Stimulated activated CD4-positive, alpha-beta T cell treated with anti-CD3 and anti-CD28 coated beads, Interleukin-2, amount 100 ng/mL, for 4 hours (primary cell): ENCODE measurements around the gene AHI1.

ENCODE experiments used
- DNase-seq: peaks from one replicate; pipeline ENCODE4 v3.0.0-alpha.2; 2020; ENCODE audit warnings: low read depth

AHI1 gene

DNA sequence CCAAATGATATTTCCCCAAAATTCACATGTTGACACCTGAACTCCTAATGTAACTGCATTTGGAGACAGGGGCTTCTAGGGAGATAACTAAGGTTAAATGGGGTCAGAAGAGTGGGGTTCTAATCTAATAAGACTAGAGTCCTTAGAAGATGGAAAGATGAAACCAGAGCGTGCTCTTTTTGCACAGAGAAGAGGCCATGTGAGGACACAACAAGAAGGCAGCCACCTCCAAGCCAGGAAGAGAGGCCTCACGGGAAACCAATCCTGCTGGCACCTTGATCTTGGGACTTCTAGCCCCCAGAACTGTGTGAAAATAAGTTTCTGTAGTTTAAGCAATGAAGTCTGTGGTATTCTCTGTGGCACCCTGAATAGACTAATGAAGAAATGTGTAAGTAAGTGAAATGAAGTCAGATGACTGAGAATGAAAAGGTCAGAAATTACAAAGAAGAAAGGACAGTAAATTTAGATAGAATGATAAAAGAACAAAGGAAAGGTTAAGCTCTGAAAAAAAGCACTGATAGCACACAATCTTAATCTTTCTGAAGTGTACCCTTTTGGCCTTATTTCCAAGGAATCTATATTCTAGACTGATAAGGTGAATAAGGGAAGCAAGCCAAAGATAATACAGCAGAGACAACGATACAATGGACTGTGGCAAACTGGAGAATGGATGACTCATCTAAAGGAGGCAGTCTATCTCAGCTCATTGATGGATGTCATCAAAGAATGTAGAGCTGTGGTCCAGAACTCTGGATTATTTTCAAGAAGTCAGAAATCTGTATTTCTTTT, 206.1 kb downstream of the AHI1 start:
- no peak for DNase-seq

DNA sequence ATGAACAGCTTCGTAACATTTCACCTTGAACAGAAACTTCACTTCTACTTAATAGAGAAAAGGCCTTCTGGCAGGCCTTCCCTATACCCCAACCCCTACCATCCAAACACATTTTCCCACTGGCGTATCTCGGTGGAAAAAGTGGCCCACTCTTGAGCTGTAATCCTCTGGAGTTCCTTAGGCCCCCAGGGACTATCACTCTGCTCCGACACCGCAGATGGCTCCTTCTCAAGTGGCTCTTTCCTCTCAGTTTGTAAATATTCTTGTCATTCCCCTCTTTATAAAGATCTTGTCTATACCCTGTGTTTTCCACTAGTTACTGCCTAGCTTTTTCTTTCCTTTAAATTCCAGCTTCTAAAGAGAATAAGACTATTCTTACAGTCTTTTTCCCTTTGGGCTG, 207.7 kb downstream of the AHI1 start:
- no peak for DNase-seq

DNA sequence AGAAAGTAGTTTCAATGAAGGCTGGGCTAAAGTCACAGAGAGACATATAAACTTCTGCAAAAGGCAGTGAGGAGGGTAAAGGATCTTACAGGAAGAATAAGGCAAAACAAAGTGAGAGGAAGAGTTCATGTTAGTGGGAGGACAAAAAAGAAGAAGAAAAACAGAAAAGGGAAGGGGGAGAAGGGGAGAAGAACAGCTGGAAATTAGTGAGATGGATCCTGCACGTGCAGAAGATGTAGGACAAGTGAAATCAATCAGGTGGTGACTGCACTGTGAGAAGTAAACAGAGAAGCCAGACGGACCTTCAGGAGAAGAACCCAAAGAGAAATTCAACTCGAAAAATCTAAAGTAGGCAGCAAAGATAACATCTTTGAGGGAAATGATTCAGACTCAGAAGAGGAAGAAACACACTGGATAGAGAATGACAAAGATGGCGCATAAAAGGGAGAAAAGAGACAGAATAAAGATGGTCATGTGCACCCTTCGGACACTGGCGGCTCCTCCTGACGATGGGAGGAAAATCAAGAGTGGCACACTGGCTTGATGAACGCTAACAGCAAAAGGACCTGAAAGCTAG, 210.5 kb downstream of the AHI1 start:
- no peak for DNase-seq

DNA sequence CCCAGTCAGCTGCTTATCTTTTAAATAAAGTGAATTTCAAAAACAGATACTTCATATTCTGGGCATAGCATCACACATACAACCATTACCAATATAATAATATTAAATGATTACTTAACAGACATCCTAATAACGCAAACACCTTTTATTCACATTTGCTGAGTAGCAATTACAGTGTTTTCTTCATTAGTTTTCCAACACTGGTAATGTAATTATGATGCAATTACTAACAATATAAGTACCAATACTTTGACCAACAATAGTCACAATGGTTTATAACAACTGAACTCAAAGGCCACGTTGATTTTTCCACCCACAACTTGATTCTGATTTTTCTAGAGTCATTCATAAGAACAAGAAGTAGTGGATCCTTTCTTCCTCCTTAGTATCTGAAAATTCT, 212.4 kb downstream of the AHI1 start:
- DNase-seq = no peak

DNA sequence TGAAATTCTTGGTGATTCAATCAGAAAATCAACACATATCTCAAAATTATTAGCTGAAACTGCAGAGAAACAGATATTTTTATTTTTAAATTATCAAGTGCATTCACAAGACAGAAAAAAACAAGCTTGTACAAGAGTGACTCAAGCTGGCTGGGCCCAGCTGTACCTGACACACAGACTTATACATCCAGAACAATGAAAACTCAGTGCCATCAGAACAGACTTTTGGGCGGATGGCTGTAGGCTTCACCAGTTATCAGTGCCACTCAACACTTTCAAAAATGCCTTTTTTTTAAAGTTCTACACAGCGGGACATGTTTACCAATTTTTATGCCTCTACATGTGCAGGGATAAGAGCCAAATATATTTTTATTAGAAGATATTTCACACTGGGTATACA, 213.6 kb downstream of the AHI1 start:
- DNase-seq = no peak

DNA sequence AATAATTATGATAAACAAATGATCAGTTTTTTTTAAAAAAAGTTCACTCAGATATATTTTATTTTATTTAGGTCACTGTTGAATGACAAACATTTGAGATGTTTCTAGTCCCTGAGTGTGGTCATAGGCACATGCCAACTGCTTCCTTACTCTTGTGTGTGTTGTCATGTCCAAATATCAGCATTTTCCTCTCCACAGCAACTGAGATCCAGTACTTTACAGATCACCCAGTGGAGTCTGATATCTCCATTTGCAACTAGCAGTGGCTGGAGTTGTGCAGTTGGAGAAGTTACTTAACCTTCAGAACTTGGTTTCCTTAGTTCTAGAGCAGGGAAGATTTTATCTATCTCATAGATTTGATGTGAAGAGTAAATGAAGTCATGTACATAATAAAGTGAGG, 215.1 kb downstream of the AHI1 start:
- DNase-seq = no peak

DNA sequence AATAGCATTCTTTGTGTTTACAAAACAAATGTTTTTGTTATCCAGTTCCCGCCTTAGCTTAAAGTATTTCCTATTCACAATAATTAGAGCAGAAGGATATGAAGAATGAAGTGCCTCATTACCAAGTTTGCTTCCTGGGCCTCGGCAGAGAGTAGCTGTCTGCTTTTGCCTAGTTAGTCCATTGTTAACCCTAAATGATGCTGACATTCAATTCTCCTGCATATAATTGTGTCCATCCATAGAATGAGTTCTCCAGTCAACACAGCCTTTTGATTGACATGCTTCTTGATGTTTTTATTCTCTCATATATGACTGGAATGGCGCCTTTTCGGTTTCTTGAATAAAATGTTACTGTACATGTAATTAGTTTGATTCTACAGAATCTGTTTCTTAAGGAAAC, 215.6 kb downstream of the AHI1 start:
- DNase-seq = no peak

DNA sequence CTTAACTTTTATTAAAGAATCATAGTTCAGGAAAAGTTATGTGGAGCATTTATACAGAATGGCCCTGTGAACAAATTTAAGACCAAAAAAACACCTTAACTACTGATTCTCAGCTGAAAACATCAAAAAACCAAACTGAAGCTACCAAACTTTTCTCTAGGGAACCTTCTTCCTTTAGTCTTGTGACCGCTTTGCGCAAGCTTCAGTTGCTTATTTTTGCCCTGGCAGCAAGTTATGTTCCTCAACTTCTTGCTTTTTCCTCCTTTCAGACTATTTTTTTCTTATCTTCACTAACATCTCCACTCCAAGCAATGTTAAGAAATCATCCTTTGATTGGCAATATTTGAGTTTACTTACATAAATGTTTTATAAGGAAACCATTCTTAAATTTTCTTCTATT, 216.3 kb downstream of the AHI1 start:
- no peak for DNase-seq

DNA sequence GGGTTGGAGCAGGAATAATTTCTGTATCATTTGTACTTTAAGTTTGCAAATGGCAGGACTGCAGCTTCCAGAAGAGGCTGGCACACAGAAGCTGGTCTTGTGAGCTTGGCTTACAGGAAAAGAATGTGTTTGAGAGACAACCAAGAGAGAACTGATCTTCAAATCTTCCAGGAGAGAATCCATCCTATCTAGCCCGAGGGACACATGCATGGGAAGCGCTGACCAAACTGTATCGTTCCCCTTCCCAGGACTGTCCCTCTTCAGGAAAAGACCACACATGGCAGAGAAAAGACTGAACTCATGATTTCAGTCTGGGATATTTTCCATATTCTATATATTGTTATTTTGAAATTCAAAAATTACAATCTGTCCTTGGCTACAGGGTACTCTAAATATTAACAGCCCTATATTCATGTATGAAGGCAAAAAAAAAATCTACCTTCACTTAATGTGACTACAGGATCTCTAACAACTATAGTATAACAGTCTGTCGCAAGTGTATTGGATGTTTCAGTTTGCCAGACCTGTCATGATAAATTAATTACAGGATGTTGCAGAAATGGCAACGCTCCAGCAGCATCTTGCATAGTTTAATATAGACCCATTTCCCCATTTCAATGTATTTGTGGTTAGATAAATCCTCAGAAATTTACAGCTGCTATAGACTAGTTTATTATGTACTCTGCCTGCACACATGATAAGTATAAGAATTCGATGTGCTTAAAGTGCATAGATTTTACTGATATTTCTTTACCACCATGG, 217.0 kb downstream of the AHI1 start:
- DNase-seq = no peak

DNA sequence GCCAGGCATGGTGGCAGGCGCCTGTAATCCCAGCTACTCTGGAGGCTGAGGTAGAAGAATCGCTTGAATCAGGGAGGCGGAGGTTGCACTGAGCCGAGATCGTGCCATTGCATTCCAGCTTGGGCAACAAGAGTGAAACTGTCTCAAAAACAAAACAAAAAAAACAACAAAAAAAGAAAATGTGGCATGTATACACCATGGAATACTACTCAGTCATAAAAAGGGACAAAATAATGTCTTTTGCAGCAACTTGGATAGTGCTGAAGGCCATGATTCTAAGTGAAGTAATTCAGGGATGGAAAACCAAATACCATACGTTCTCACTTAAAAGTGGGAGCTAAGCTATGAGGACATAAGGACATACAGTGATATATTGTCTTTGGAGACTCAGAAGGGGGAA, 220.1 kb downstream of the AHI1 start:
- DNase-seq = no peak

DNA sequence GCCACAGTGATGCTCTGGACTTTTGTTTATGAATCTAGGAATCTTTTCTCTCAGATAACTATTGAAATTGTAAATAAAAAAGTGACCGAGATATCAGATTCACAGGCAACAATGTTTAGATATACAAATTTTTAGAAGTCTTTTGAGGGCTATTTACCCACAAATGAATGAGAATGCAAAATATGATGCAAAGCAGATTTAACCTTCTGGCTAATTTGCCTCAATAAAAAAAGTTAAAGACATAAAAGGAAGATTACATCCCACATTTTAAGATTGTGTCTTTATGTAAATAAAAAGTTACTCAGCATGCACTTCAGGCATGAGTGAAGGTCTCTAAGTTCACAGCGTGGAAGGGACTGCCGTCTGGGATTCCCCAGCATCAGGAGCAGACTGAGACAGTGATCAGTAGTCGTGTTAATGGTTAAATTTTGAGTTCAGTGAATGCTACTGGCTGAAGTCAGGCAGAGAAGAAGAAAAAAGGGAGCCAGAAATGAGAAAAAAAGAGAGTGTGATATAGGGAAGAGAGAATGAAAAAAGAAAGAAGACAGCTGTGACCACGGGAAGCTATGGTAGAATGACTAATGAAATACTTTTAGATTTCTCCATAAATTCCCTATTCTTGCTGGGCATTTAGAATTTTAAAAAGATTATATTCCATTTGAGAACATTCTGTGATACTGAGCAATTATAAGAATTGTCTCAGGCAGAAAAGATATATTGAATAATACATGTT, 222.8 kb downstream of the AHI1 start:
- DNase-seq = no peak

DNA sequence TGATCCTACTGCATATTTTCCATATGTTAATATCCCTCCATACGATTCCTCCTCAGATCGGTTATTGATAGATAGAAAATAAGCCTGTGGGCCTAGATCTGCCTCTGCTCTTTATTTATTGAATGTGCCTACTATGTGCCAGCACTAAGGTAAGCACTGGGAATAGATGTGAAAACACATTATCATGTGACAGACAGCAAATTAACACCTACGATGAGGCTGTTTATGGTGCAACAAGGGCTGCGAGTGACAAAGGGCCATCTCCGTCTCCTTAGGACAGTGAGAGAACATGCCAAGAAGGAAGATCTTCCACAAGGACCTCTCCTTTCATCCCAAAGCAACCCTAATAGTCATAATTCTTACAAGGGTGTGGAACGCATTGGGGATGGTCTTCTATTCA, 225.9 kb downstream of the AHI1 start:
- no peak for DNase-seq

DNA sequence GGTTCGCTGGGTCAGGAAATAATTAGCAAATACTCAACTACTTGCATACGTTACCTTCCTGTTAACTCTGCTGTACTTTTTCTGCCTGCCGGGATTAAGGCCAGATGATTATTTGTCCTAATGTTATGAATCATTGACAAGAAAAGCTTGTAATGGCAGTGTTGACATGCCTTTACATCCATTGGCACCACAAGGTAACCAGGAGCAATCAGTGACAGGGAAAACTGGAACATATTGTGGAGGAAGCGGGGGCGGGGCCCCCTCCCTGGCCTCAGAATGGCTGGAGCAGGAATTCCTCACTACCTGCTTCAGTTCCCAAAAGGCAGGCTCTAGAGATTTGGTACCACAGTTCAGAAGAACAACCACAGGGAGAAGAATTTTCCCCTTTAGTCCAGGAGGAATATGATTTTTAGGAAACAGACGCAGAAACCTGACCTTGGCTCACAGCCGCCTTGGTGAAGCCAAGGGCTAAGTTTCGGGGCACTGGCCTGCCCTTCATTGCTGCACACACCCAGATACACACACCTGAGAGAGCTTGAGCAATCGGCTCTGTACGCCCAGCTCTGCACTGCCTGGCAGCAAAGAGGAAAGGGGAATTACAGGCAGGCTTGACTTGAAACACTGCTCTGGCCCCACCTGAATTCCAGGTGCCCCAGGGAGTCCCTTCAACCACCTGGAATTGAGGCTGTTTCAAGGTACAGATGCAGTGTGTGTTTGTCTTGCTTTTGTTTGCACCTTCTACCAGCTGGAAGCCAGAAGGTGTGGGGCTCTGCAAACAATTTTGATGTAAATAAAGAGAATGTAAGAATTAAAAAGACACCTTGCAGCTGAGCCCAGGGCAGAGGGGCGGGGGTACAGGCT, 226.6 kb downstream of the AHI1 start:
- DNase-seq = no peak

DNA sequence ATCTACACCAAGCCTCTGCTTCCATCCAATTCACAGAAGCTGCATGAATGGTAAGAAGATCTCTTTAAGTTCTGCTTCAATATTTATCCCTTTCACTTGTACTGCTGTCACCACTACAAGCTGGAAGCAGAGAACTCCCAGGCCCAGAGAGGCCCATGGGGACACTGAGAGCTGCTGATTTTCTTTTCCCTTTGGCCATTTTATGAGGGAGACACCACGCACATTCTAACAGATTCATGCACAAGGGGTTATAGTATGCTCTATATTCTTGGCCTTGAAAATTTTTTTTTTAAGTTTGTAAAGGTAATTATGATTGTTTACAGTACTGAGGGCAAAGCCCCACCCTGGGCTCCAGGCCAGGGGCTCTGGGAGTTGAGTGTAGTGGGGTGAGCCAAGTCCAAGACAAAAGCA, 228.1 kb downstream of the AHI1 start:
- DNase-seq = no peak

DNA sequence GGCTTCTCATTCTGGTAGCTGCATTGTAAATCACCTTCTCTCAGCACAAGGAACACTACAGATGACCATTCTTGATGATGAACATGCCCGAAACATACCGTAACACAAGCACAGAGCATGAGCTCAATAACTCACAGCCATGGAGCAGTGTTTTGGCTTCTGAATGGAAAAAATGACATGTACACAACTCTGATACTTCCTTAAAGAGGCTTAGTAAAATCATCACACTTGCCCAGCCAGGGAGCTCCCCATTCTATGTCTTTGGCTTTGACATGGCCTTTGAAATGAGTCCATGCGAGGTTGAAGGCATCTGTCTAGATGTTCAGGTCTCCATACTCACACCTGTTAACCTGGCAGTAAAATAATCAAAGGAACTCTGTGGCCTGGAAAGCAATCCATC, 228.8 kb downstream of the AHI1 start:
- DNase-seq = no peak

DNA sequence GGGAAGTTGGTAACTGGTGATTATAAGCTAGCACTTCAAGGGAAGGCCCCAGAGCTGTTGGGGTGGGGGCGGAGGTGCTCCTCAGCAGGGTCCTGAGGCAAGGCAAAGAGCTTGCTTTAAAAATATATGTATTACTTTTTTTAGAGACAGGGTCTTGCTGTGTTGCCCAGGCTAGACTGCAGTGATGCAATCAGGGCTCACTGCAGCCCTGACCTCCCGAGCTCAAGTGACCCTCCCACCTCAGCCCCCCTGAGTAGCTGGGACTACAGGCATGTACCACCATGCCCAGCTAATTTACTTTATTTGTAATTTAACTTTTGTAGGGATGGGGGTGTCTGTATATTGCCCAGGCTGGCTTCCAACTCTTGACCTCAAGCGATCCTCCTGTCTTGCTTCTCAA, 229.3 kb downstream of the AHI1 start:
- DNase-seq = no peak

DNA sequence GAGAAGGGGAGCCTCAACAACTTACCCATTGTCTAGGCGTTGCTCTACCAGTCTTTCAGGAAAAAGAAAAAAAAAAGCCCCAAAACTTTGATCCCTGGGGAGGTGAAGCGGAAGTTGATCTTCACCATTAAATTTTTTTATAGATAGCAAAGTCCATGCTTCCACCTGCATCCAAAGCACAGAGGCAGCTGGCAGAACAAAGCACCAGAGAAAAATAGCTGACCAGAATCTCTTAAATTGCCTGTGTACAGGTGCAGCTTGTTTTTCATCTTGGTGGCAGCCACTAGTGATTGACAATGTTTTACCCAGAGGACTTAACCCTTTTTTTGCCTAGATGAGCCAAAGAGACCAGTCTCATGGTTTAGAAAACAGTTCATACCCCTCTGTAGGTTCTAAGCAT, 230.5 kb downstream of the AHI1 start:
- no peak for DNase-seq

DNA sequence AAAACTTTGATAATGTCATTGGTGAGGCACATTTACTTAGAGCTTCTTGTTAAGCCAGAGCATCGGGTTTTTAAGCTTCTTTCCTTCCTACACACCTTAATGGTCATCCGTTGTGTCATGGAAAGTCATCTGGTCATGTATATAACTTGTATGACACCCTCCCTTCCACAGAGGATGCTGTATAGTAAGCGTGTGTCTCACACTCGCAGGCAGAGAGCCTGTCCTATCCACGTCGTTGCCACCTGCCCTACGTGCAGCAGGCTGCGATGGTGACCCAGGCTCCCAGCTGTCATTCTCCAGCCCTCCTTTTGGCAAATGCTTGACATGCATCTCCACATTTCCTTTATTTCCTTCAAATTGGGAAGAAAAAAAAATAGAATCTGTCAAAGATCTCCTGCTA, 230.9 kb downstream of the AHI1 start:
- no peak for DNase-seq

DNA sequence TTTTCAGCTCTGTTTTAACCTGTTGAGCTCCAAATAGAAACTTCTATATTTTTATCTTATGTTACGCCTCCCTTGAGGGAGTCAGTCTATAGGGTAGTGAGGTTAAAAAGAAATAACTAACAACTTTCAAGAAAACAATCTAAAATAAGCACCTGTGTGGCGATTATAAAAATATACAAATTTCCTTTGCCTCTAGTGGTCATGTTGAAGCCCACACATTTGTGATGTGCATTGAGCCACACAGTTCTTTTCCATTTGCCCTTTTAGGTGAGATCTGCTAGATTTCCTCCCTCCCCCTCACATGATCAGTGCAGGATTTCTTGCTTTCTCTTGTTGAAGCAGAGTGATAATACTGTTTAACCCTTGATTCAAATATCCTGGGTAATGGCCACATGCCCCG, 232.3 kb downstream of the AHI1 start:
- no peak for DNase-seq

DNA sequence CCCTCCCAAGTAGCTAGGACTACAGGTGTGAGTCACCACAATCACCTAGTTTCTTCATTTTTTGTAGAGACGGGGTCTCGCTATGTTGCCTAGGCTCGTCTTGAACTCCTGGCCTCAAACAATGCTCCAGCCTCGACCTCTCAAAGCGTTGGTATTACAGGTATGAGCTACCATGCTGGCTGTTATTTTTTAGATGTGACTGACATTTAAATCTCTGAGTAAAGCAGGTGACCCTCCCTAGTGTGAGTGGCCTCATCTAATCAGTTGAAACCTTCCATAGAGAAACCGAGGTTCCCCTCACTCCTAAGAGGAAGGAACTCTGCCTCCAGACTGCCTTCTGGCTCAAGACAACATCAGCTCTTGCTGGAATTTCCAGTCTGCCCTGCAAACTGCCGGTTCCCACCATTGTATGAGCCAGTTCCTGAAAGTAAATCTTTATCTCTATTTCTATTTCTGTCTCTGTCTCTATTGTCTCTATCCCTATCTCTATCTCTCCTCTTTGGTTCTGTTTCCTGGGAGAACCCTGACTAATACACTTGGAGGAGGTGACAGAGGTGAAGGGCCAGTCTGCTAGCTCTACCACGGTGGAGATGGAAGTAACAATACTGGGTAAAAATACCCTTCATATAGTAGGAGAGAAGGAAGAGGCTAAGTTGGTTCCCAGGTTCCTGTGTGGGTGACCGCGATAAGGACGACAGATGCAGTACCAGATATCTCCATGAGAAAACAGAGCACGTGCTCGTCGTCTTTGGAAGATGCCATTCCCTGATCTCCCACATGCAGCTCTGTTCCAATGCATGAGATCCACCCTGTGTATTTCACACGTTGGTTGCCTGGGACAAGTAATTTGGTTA, 235.4 kb downstream of the AHI1 start:
- DNase-seq = no peak

DNA sequence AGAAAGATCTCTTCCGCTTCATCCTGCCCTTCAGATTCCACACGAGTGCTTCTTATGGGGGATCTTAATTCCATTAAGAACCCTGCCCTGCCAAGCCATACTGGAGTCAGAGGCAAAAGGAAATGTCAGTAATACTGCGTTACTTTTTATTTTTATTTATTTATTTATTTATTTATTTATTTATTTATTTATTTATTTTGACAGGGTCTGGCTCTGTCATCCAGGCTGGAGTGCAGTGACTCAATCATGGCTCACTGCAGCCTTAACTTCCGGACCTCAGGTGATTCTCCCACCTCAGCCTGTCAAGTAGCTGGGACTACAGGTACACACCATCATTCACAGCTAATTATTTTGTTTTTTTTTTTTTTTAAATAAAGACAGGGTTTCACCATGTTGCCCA, 236.9 kb downstream of the AHI1 start:
- no peak for DNase-seq
